Measurements from ENCODE around the gene SERGEF.

GRCh38 chr11:17766590-17766989 lies 246.3 kb downstream of the SERGEF start:
- TF ChIP-seq CTCF (conservative IDR thresholded peaks at IDR 0.05 in 1 of 2, IDR thresholded peaks at IDR 0.05 in 1 of 2; ENCODE audit: extremely low read depth in 1 of 2, insufficient read depth in 1 of 2, low read depth in 1 of 2, low read length in 2 of 2): peak; percentile 13 to 26
- no peak for TF ChIP-seq EZH2 (IDR thresholded peaks at IDR 0.05; ENCODE audit: borderline replicate concordance, low read length)

Measured in mammary epithelial cell (primary cell).